PC-3 (cell line): ENCODE data around the gene KDM2B.

ENCODE experiments used
- CTCF ChIP-seq: fragments of 300-600 bp; sonication (generic); conservative IDR thresholded peaks from 2 replicates; pipeline ENCODE4 v1.5.1; 2017; ENCODE audit warnings: antibody characterized with exemption, low read depth, mild to moderate bottlenecking, low read length
- EZH2 ChIP-seq: fragments of 300-600 bp; sonication (generic); IDR thresholded peaks from one replicate; pipeline ENCODE4 v1.6.1; 2017; ENCODE audit warnings: antibody characterized with exemption, mild to moderate bottlenecking, low read length; ENCODE audit not compliant: unreplicated experiment
- EZH2phosphoT487 ChIP-seq: fragments of 300-600 bp; sonication (generic); IDR thresholded peaks from 2 replicates; pipeline ENCODE4 v1.6.1; 2018; ENCODE audit warnings: mild to moderate bottlenecking, antibody characterized with exemption, low read length, borderline replicate concordance

- TF ChIP-seq CTCF (no peak), EZH2 (no peak), EZH2phosphoT487 (no peak)
These were observed 67.2 kb downstream of the KDM2B start for GRCh38 chr12:121513464-121514183.
